Neural crest cell (in vitro differentiated cells): Measurements from ENCODE around the gene LARGE1. TPM values are rescaled to one million over a fixed set of nuclear protein-coding genes. Genes with fewer than 3 reads are reported as not detected.

Source experiments
- DNase-seq: peaks from one replicate; pipeline ENCODE4 v3.0.0; 2021; ENCODE audit warnings: low read depth, mixed read lengths, low spot score
- H3K27ac Mint-ChIP-seq: one replicate; pipeline ENCODE4 v1.8.0; 2021; ENCODE audit warnings: mild to moderate bottlenecking, mixed read lengths; ENCODE audit not compliant: unreplicated experiment
- H3K27me3 Mint-ChIP-seq: 2 replicates; pipeline ENCODE4 v1.8.0; 2021; ENCODE audit warnings: low read depth, mild to moderate bottlenecking, mixed read lengths
- H3K36me3 Mint-ChIP-seq: 2 replicates; pipeline ENCODE4 v1.8.0; 2021; ENCODE audit warnings: low read depth, mild to moderate bottlenecking, mixed read lengths
- H3K4me1 Mint-ChIP-seq: 2 replicates; pipeline ENCODE4 v1.8.0; 2021; ENCODE audit warnings: mixed read lengths
- H3K4me3 Mint-ChIP-seq: one replicate; pipeline ENCODE4 v1.8.0; 2021; ENCODE audit warnings: mild to moderate bottlenecking, mixed read lengths
- H3K9me3 Mint-ChIP-seq: 2 replicates; pipeline ENCODE4 v1.8.0; 2021; ENCODE audit warnings: mixed read lengths
- total RNA-seq: library from RNA; stranded (reverse); gene quantifications from 2 replicates; pipeline ENCODE4 v1.2.1, GENCODE V29; 2021
- TF ChIP-seq, protein P1 (sequence below): fragments of 200-600 bp; sonication (generic); conservative IDR thresholded peaks from 2 replicates; pipeline ENCODE4 v1.5.0; 2021; ENCODE audit warnings: antibody characterized with exemption, mild to moderate bottlenecking

The LARGE1 gene
- total RNA-seq, 1 donor from 2014 or later, result 33.0 TPM

GRCh38 chr22:33865996-33866395 lies 54.3 kb downstream of the LARGE1 start:
- Mint-ChIP-seq H3K27me3 (no peaks in the 10 kb centered on the region), H3K9me3 (no peaks in the 10 kb centered on the region), H3K36me3 (no peaks in the 10 kb centered on the region), H3K4me1 (peaks cover 19% of the 10 kb centered on the region), H3K4me3 (no peak overlapping the region), H3K27ac (no peak overlapping the region)
- no peak for DNase-seq
- TF ChIP-seq, protein P1, sequence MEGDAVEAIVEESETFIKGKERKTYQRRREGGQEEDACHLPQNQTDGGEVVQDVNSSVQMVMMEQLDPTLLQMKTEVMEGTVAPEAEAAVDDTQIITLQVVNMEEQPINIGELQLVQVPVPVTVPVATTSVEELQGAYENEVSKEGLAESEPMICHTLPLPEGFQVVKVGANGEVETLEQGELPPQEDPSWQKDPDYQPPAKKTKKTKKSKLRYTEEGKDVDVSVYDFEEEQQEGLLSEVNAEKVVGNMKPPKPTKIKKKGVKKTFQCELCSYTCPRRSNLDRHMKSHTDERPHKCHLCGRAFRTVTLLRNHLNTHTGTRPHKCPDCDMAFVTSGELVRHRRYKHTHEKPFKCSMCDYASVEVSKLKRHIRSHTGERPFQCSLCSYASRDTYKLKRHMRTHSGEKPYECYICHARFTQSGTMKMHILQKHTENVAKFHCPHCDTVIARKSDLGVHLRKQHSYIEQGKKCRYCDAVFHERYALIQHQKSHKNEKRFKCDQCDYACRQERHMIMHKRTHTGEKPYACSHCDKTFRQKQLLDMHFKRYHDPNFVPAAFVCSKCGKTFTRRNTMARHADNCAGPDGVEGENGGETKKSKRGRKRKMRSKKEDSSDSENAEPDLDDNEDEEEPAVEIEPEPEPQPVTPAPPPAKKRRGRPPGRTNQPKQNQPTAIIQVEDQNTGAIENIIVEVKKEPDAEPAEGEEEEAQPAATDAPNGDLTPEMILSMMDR, result no peak

GRCh38 chr22:33865248-33865647 lies 55.0 kb downstream of the LARGE1 start:
- TF ChIP-seq, protein P1, result no peak
- H3K9me3 Mint-ChIP-seq, result no peaks in the 10 kb centered on the region
- H3K4me1 Mint-ChIP-seq, result peaks cover 21% of the 10 kb centered on the region
- H3K4me3 Mint-ChIP-seq, result no peak overlapping the region
- H3K36me3 Mint-ChIP-seq, result no peaks in the 10 kb centered on the region
- DNase-seq, result no peak
- H3K27ac Mint-ChIP-seq, result peak overlapping the region; percentile 23
- no peaks in the 10 kb centered on the region for H3K27me3 Mint-ChIP-seq

GRCh38 chr22:33864723-33865130 lies 55.5 kb downstream of the LARGE1 start:
- Mint-ChIP-seq H3K36me3 (no peaks in the 10 kb centered on the region), H3K27ac (no peak overlapping the region), H3K9me3 (no peaks in the 10 kb centered on the region), H3K4me1 (peaks cover 17% of the 10 kb centered on the region), H3K4me3 (no peak overlapping the region), H3K27me3 (no peaks in the 10 kb centered on the region)
- TF ChIP-seq, protein P1, result no peak
- DNase-seq, result no peak

DNA sequence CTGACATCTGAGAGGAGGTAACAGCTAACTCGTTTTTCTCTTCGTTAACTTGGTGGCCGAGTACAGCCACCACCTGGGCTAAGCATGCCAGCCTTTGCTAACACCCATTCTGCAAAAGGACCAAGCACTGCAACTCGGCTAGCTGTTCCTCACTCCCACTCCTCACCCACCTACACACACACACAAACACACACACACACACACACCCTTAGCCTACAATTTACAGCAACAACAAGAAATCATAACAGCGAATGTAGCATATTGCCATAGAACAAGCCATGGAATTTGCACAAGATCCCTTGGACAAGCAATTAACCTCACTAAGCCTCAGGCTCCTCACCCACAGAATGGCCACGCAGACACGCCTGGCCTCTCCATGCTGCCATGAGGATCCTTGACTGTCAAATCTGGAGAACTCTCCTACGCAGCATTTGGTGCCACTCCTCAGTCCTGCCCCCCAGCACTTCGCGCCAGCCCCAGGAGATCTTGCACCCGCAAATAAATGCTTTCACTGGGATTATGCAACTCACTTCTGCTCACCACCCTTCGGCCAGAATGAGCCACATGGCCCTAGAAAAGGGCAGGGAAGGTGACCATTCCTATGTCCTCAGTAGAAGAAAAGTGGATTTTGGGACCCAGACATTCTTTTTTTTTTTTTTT lies 58.9 kb downstream of the LARGE1 start:
- H3K36me3 Mint-ChIP-seq, result no peaks in the 10 kb centered on the region
- peaks cover 23% of the 10 kb centered on the region for H3K4me1 Mint-ChIP-seq
- no peak for DNase-seq
- peak overlapping the region; percentile 40 for H3K27ac Mint-ChIP-seq
- TF ChIP-seq, protein P1, result no peak
- H3K27me3 Mint-ChIP-seq, result no peaks in the 10 kb centered on the region
- no peak overlapping the region for H3K4me3 Mint-ChIP-seq
- H3K9me3 Mint-ChIP-seq, result no peaks in the 10 kb centered on the region

DNA sequence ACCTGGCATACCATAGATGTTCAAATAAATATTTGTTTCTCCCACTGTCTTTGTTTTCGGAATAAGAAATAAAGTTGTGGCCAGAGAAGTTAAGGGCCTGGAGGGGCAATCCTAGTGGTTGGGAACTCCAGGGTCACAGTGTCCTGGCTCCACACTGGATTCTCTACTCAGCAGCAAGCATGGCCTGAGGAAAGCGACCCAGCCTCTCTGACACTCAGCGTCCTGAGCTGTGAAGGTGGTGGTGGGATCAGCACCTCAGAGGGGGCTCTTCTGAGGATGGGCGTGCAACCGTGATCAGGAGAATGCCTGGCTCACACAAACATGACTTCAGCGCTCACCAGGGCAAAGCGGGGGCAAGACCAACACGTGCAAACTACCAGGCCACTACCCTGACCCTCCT lies 59.9 kb downstream of the LARGE1 start:
- H3K4me3 Mint-ChIP-seq, result no peak overlapping the region
- peak overlapping the region; percentile 12 for H3K27ac Mint-ChIP-seq
- H3K36me3 Mint-ChIP-seq, result no peaks in the 10 kb centered on the region
- TF ChIP-seq, protein P1, result no peak
- no peaks in the 10 kb centered on the region for H3K9me3 Mint-ChIP-seq
- no peaks in the 10 kb centered on the region for H3K27me3 Mint-ChIP-seq
- DNase-seq, result no peak
- peaks cover 27% of the 10 kb centered on the region for H3K4me1 Mint-ChIP-seq
